ENCODE measurements around the gene EPB41L4A. TPM values are rescaled to one million over a fixed set of nuclear protein-coding genes. Genes with fewer than 3 reads are reported as not detected.
A peak's percentile ranks its signal among the peaks of the same experiment; 100 is the strongest.
"Not testable (repeated sequence)": the region's sequence is repeated elsewhere in the genome, so short reads cannot be mapped to it uniquely, and the experiment has no call there.

Gene EPB41L4A
- total RNA-seq (0.50 and 0.51 TPM in 2 replicates), polyA plus RNA-seq (0.23 and 0.28 TPM in 2 replicates), polyA minus RNA-seq (ENCODE audit: low replicate concordance) (not detected in 2 replicates)
- polyA plus RNA-seq (2012): 0.03 and 0.76 TPM in 2 replicates

DNA sequence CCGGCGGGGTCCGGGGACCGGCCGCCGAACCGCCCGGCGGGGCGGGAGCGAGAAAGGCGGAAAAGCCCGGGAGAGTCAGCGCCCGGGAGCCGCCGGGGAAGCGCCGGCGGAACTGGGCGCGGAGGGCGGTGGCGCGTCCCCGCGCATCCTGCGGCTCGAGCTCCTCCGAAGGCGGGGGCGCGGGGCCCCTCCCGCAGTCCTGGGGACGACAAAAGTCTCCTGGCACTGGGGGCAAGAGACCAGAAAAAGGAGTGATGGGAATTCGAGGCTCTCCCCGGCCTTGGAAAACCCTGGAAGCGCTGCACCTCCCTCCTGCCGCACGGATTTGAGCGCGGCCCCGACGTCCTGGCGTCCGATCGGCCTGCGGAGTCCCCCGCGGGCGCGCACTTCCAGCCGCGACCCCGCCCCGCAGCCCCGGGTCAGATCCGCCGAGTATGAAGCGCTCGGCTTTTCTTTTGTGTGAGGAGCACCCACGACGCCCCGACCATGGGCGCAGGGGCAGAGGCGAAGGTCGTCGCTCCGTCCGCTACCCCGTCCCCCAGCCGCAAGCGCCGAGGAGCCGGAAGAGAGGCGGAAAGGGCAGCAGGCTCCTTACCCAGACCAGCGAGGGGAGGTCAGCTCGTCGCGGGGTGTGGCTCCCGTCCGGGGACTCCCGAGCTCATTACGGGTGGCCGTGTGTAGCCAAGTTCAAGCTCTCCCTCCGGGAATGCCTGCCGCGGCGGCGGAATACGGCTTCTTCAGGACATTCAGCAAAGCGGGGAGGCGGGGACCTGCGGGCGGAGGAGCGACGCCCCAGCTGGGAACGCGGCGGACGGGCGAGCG is at the start of gene EPB41L4A:
Gene EPB41L4A (minus strand): TSS at position 114 of the 822 bp plus-strand sequence. CDS start 238 bp downstream, outside the sequence.
- Histone ChIP-seq H3K79me2 (ENCODE audit: control insufficient read depth, insufficient read depth, low read length) (no peaks in the 10 kb centered on the region), H3K27ac (ENCODE audit: insufficient read depth, low read length) (no peak within 1 kb of the TSS), H3K9me3 (ENCODE audit: control insufficient read depth, insufficient read depth, low read depth, low read length) (no peaks in the 10 kb centered on the region), H3K4me2 (ENCODE audit: extremely low read depth, insufficient read depth, low read length) (peak within 1 kb of the TSS; percentile 92), H4K20me1 (ENCODE audit: control insufficient read depth, extremely low read depth, insufficient read depth, low read length) (no peaks in the 10 kb centered on the region), H3K9ac (ENCODE audit: insufficient read depth, low read length) (peak within 1 kb of the TSS; percentile 30), H3K4me3 (replicated peaks in 1 of 4; ENCODE audit: control extremely low read depth in 1 of 4, insufficient read depth in 1 of 4, low read depth in 3 of 4, low read length in 4 of 4) (peak within 1 kb of the TSS; percentile 43 to 50 (median 48)), H3K27me3 (ENCODE audit: control insufficient read depth, insufficient read depth, low read length) (peaks cover 5% of the 10 kb centered on the region), H3K4me1 (ENCODE audit: control insufficient read depth, extremely low read depth, insufficient read depth, low read length) (no peaks in the 10 kb centered on the region), H3K36me3 (ENCODE audit: control insufficient read depth, insufficient read depth, low read length) (no peaks in the 10 kb centered on the region), H2AFZ (ENCODE audit: low read length) (peak within 1 kb of the TSS; percentile 85)
- DNase-seq (ENCODE audit: low read depth in 2 of 2): peak; percentile 14 to 26
- TF ChIP-seq, protein P1, sequence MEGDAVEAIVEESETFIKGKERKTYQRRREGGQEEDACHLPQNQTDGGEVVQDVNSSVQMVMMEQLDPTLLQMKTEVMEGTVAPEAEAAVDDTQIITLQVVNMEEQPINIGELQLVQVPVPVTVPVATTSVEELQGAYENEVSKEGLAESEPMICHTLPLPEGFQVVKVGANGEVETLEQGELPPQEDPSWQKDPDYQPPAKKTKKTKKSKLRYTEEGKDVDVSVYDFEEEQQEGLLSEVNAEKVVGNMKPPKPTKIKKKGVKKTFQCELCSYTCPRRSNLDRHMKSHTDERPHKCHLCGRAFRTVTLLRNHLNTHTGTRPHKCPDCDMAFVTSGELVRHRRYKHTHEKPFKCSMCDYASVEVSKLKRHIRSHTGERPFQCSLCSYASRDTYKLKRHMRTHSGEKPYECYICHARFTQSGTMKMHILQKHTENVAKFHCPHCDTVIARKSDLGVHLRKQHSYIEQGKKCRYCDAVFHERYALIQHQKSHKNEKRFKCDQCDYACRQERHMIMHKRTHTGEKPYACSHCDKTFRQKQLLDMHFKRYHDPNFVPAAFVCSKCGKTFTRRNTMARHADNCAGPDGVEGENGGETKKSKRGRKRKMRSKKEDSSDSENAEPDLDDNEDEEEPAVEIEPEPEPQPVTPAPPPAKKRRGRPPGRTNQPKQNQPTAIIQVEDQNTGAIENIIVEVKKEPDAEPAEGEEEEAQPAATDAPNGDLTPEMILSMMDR (conservative IDR thresholded peaks at IDR 0.05 in 1 of 2, IDR thresholded peaks at IDR 0.05 in 1 of 2; ENCODE audit: low read depth in 1 of 2, low read length in 2 of 2): no peak
- peak; percentile 51 for TF ChIP-seq EZH2 (IDR thresholded peaks at IDR 0.05; ENCODE audit: low read length, missing control alignments)

- H3K9me3 ChIP-seq (ENCODE audit: control insufficient read depth, insufficient read depth, low read depth, low read length): no peaks in the 10 kb centered on the region
- no peaks in the 10 kb centered on the region for H3K4me1 ChIP-seq (ENCODE audit: control insufficient read depth, extremely low read depth, insufficient read depth, low read length)
- H2AFZ ChIP-seq (ENCODE audit: low read length): no peak overlapping the region
- no peaks in the 10 kb centered on the region for H3K36me3 ChIP-seq (ENCODE audit: control insufficient read depth, insufficient read depth, low read length)
- H4K20me1 ChIP-seq (ENCODE audit: control insufficient read depth, extremely low read depth, insufficient read depth, low read length): no peaks in the 10 kb centered on the region
- DNase-seq (ENCODE audit: low read depth in 2 of 2): no peak
- no peaks in the 10 kb centered on the region for H3K79me2 ChIP-seq (ENCODE audit: control insufficient read depth, insufficient read depth, low read length)
- H3K4me2 ChIP-seq (ENCODE audit: extremely low read depth, insufficient read depth, low read length): no peak overlapping the region
- H3K9ac ChIP-seq (ENCODE audit: insufficient read depth, low read length): no peak overlapping the region
- TF ChIP-seq EZH2 (IDR thresholded peaks at IDR 0.05; ENCODE audit: low read length, missing control alignments): no peak
- TF ChIP-seq, protein P1 (conservative IDR thresholded peaks at IDR 0.05 in 1 of 2, IDR thresholded peaks at IDR 0.05 in 1 of 2; ENCODE audit: low read depth in 1 of 2, low read length in 2 of 2): no peak
- H3K27ac ChIP-seq (ENCODE audit: insufficient read depth, low read length): no peak overlapping the region
- H3K27me3 ChIP-seq (ENCODE audit: control insufficient read depth, insufficient read depth, low read length): no peaks in the 10 kb centered on the region
- H3K4me3 ChIP-seq (replicated peaks in 1 of 4; ENCODE audit: control extremely low read depth in 1 of 4, insufficient read depth in 1 of 4, low read depth in 3 of 4, low read length in 4 of 4): no peak overlapping the region
Measured at GRCh38 chr5:112467485-112467884, 48.4 kb upstream of the EPB41L4A start.

- not testable (repeated sequence) for H3K36me3 ChIP-seq (ENCODE audit: control insufficient read depth, insufficient read depth, low read length); H2AFZ ChIP-seq (ENCODE audit: low read length); H3K4me2 ChIP-seq (ENCODE audit: extremely low read depth, insufficient read depth, low read length); DNase-seq (ENCODE audit: low read depth in 2 of 2); H3K79me2 ChIP-seq (ENCODE audit: control insufficient read depth, insufficient read depth, low read length); H3K9ac ChIP-seq (ENCODE audit: insufficient read depth, low read length); H3K4me1 ChIP-seq (ENCODE audit: control insufficient read depth, extremely low read depth, insufficient read depth, low read length); H3K9me3 ChIP-seq (ENCODE audit: control insufficient read depth, insufficient read depth, low read depth, low read length); H3K27me3 ChIP-seq (ENCODE audit: control insufficient read depth, insufficient read depth, low read length); H3K27ac ChIP-seq (ENCODE audit: insufficient read depth, low read length); H3K4me3 ChIP-seq (replicated peaks in 1 of 4; ENCODE audit: control extremely low read depth in 1 of 4, insufficient read depth in 1 of 4, low read depth in 3 of 4, low read length in 4 of 4); H4K20me1 ChIP-seq (ENCODE audit: control insufficient read depth, extremely low read depth, insufficient read depth, low read length)
Measured at GRCh38 chr5:112466261-112466660, 47.2 kb upstream of the EPB41L4A start.

- not testable (repeated sequence) for H3K4me1 ChIP-seq (ENCODE audit: control insufficient read depth, extremely low read depth, insufficient read depth, low read length); H3K9ac ChIP-seq (ENCODE audit: insufficient read depth, low read length); DNase-seq (ENCODE audit: low read depth in 2 of 2); H3K27me3 ChIP-seq (ENCODE audit: control insufficient read depth, insufficient read depth, low read length); H4K20me1 ChIP-seq (ENCODE audit: control insufficient read depth, extremely low read depth, insufficient read depth, low read length); H2AFZ ChIP-seq (ENCODE audit: low read length); H3K27ac ChIP-seq (ENCODE audit: insufficient read depth, low read length); H3K4me2 ChIP-seq (ENCODE audit: extremely low read depth, insufficient read depth, low read length); H3K79me2 ChIP-seq (ENCODE audit: control insufficient read depth, insufficient read depth, low read length); H3K36me3 ChIP-seq (ENCODE audit: control insufficient read depth, insufficient read depth, low read length); H3K4me3 ChIP-seq (replicated peaks in 1 of 4; ENCODE audit: control extremely low read depth in 1 of 4, insufficient read depth in 1 of 4, low read depth in 3 of 4, low read length in 4 of 4); H3K9me3 ChIP-seq (ENCODE audit: control insufficient read depth, insufficient read depth, low read depth, low read length)
Measured at GRCh38 chr5:112447187-112447760, 28.2 kb upstream of the EPB41L4A start.

Data from fibroblast of lung (primary cell).